HepG2 (cell line): ENCODE results near the gene MT1M. TPM values are rescaled to one million over a fixed set of nuclear protein-coding genes. Genes with fewer than 3 reads are reported as not detected.
A peak's percentile ranks its signal among the peaks of the same experiment; 100 is the strongest.

Experiments
- ATAC-seq: fragments of 200-7000 bp; cut with Tn5 transposase; 3 replicates; pipeline ENCODE4 v1.9.1; 2020; ENCODE audit warnings: mild to moderate bottlenecking, moderate library complexity
- BruUV-seq: library from RNA; stranded (reverse); fragments of 400-500 nt; replicated peaks from 2 replicates; lab custom pipeline; 2021; lab: Mats Ljungman, UMichigan
- CTCF ChIA-PET: fragments of 300-600 bp; formaldehyde crosslinking; extraction: SDS; loops from one replicate; lab custom pipeline; 2021; ENCODE audit warnings: low total read pairs, inconsistent platforms, low intra/inter-chr PET ratio; lab: Yijun Ruan, JAX
- POLR2A ChIA-PET: fragments of 350-600 bp; sonication (Branson Sonifier 250); formaldehyde crosslinking; loops from one replicate; lab custom pipeline; 2020; ENCODE audit warnings: antibody characterized with exemption, inconsistent platforms; lab: Yijun Ruan, JAX
- DNase-seq: peaks from one replicate; pipeline ENCODE4 v3.0.0-alpha.2; 2015; ENCODE audit warnings: low spot score
- FAIRE-seq: peaks from 3 replicates; lab custom pipeline; 2011; peaks lifted over from hg19 to GRCh38; lab: Jason Lieb, UNC
- H2AFZ ChIP-seq: one replicate; pipeline ENCODE4 v1.6.1; 2011; ENCODE audit warnings: low read length, inconsistent platforms
- H3K27ac ChIP-seq: fragments of 300-600 bp; 3 replicates; pipeline ENCODE4 v1.8.0; 2011; ENCODE audit warnings: mixed run types, mild to moderate bottlenecking, mixed read lengths, low read length, inconsistent platforms; ENCODE audit not compliant: insufficient read depth; ENCODE audit errors: extremely low read length
- H3K27me3 ChIP-seq, 2 experiments: fragments of 200-600 bp in 1 of 2; 2 replicates in 1 of 2; 3 replicates in 1 of 2; pipeline versions ENCODE4 v1.6.0 to v1.8.0; 2011; ENCODE audit warnings: low read length in 2 of 2, mild to moderate bottlenecking in 2 of 2, moderate library complexity in 2 of 2, inconsistent platforms in 1 of 2; ENCODE audit not compliant: insufficient read depth in 2 of 2, control insufficient read depth in 1 of 2
- H3K36me3 ChIP-seq, 2 experiments: fragments of 200-600 bp in 1 of 2; replicated peaks in 1 of 2; 2 replicates in 1 of 2; 3 replicates in 1 of 2; pipeline versions ENCODE4 v1.5.1 to v1.8.0; 2011; ENCODE audit warnings: low read length in 2 of 2, inconsistent platforms in 1 of 2; ENCODE audit not compliant: insufficient read depth in 2 of 2, control insufficient read depth in 1 of 2
- H3K4me1 ChIP-seq: 2 replicates; pipeline ENCODE4 v1.5.1; 2012; ENCODE audit warnings: low read length, inconsistent platforms; ENCODE audit not compliant: insufficient read depth
- H3K4me2 ChIP-seq: 2 replicates; pipeline ENCODE4 v1.6.0; 2011; ENCODE audit warnings: low read depth, low read length, inconsistent platforms
- H3K4me3 ChIP-seq, 3 experiments: fragments of 200-600 bp in 1 of 3; sonication (generic), shearing (Covaris generic) in 1 of 3; replicated peaks in 1 of 3; 2 replicates each; pipeline ENCODE4 v1.5.1; 2011 to 2016; ENCODE audit warnings: low read length in 3 of 3, inconsistent platforms in 2 of 3, low read depth in 2 of 3, mild to moderate bottlenecking in 2 of 3, control low read depth in 1 of 3, mixed read lengths in 1 of 3; ENCODE audit not compliant: insufficient read depth in 1 of 3
- H3K79me2 ChIP-seq: one replicate; pipeline ENCODE4 v1.6.1; 2011; ENCODE audit warnings: low read length, inconsistent platforms; ENCODE audit not compliant: insufficient read depth
- H3K9ac ChIP-seq: 2 replicates; pipeline ENCODE4 v1.6.0; 2011; ENCODE audit warnings: mild to moderate bottlenecking, low read depth, low read length, inconsistent platforms; ENCODE audit not compliant: insufficient read depth
- H3K9me3 ChIP-seq: 2 replicates; pipeline ENCODE4 v1.5.1; 2012; ENCODE audit warnings: mild to moderate bottlenecking, low read length
- H4K20me1 ChIP-seq: 2 replicates; pipeline ENCODE4 v1.6.0; 2011; ENCODE audit warnings: inconsistent platforms, mild to moderate bottlenecking, low read length, moderate library complexity; ENCODE audit not compliant: insufficient read depth
- CEBPB ChIP-seq: IDR thresholded peaks from 2 replicates; pipeline ENCODE4 v1.6.1; 2011; ENCODE audit warnings: low read depth, low read length, improper control_type of control experiment, borderline replicate concordance
- CHD2 ChIP-seq: IDR thresholded peaks from 2 replicates; pipeline ENCODE4 v1.6.1; 2011; ENCODE audit warnings: low read depth, low read length, improper control_type of control experiment
- ERF ChIP-seq: IDR thresholded peaks from 2 replicates; pipeline ENCODE4 v1.6.1; 2018; ENCODE audit warnings: missing biosample characterization, missing genetic modification reagents
- ESRRA ChIP-seq: sonication (generic); formaldehyde crosslinking; IDR thresholded peaks from 2 replicates; pipeline ENCODE4 v1.5.1; 2020; ENCODE audit warnings: mild to moderate bottlenecking, low read depth, missing genetic modification reagents
- KLF11 ChIP-seq: IDR thresholded peaks from 2 replicates; pipeline ENCODE4 v1.6.1; 2016; ENCODE audit warnings: missing compliant biosample characterization
- KMT2B ChIP-seq: IDR thresholded peaks from 2 replicates; pipeline ENCODE4 v1.6.1; 2016; ENCODE audit warnings: missing genetic modification reagents, missing compliant biosample characterization
- RCOR2 ChIP-seq: IDR thresholded peaks from 2 replicates; pipeline ENCODE4 v1.6.1; 2016; ENCODE audit warnings: missing biosample characterization, missing genetic modification reagents
- SOX5 ChIP-seq: IDR thresholded peaks from 2 replicates; pipeline ENCODE4 v1.6.1; 2016; ENCODE audit warnings: borderline replicate concordance
- TRIM24 ChIP-seq: sonication (generic); formaldehyde crosslinking; IDR thresholded peaks from 2 replicates; pipeline ENCODE4 v1.8.0; 2022; ENCODE audit warnings: mild to moderate bottlenecking, missing genetic modification reagents
- ZNF577 ChIP-seq: sonication (generic); formaldehyde crosslinking; IDR thresholded peaks from 2 replicates; pipeline ENCODE4 v1.4.0; 2020; ENCODE audit warnings: mild to moderate bottlenecking, low read depth, missing genetic modification reagents, borderline replicate concordance
- ZNF691 ChIP-seq: sonication (generic); formaldehyde crosslinking; IDR thresholded peaks from 2 replicates; pipeline ENCODE4 v1.4.0; 2020; ENCODE audit warnings: missing genetic modification reagents, low read depth, mild to moderate bottlenecking, borderline replicate concordance
- ZXDC ChIP-seq: sonication (generic); formaldehyde crosslinking; IDR thresholded peaks from 2 replicates; pipeline ENCODE4 v1.5.0; 2020; ENCODE audit warnings: mild to moderate bottlenecking, missing genetic modification reagents
- WGBS: methylation state at CpG from one replicate; pipeline ENCODE4 v1.1.6; 2017; ENCODE audit warnings: low lambda C conversion rate; 5-methylcytosine and 5-hydroxymethylcytosine counted together
- in situ Hi-C: cut with HindIII; loops from 2 replicates; pipeline ENCODE4 v1.10.0; 2017; ENCODE audit warnings: low pct_unique_long_range_greater_than_20kb; ENCODE audit not compliant: extremely low pct_ligation_motif_present
- intact Hi-C: fragments of 100-400 bp; cut with micrococcal nuclease; formaldehyde crosslinking; loops from one replicate; pipeline ENCODE4 v1.10.0; 2022; ENCODE audit not compliant: unreplicated experiment
- polyA plus RNA-seq, 8 experiments: library from polyadenylated mRNA; depleted of rRNA in 3 of 8; stranded (reverse) in 7 of 8; unstranded in 1 of 8; fragments of >200 nt; fragmentation: Illumina TruSeq in 4 of 8; extraction: Trizol in 4 of 8; gene quantifications; 2 replicates each; pipeline versions ENCODE4 v1.2.1 to v1.2.3, GENCODE V29; 2011 to 2016; ENCODE audit warnings: low read depth in 4 of 8, missing spikeins in 1 of 8, mixed read lengths in 1 of 8; ENCODE audit not compliant: insufficient read depth in 1 of 8
- total RNA-seq, 5 experiments: library from RNA; depleted of rRNA; stranded (reverse); fragments of >200 nt; fragmentation: Illumina TruSeq; extraction: Trizol; gene quantifications; 2 replicates each; pipeline ENCODE4 v1.2.3, GENCODE V29; 2016; ENCODE audit warnings: low read depth in 1 of 5

MT1M gene
- total and polyA plus RNA-seq, 2 of the 13 experiments (the other 11 are each of a cell fraction or from before 2014, with no cell fraction given) = 4.6 TPM; not detected in 1

GRCh38 chr16:56641166-56641565 is 8.7 kb downstream of the MT1M start:
- ChIA-PET POLR2A (no interaction called here), CTCF (no interaction called here)
- H3K9ac ChIP-seq = no peak overlapping the region
- H2AFZ ChIP-seq = no peak overlapping the region
- FAIRE-seq (no peak), DNase-seq (no peak), ATAC-seq (no peak)
- intact Hi-C loops = no loop called here
- no TSS peak for BruUV-seq
- 75% methylated on average over 2 of the region's 2 CpGs for WGBS
- H3K4me2 ChIP-seq = no peak overlapping the region
- TF ChIP-seq KLF11 (no peak), ZNF577 (no peak), ZXDC (CRISPR knock-in tag) (no peak), CEBPB (peak; percentile 74)
- no peaks in the 10 kb centered on the region for H3K9me3 ChIP-seq
- peaks cover 47% of the 10 kb centered on the region for H3K4me1 ChIP-seq
- H4K20me1 ChIP-seq = no peaks in the 10 kb centered on the region
- H3K27me3 ChIP-seq = peaks cover 13 to 64% of the 10 kb centered on the region in 2 experiments; a peak in 4 of 5 replicates
- H3K4me3 ChIP-seq = no peak overlapping the region
- in situ Hi-C loops = no loop called here
- no peak overlapping the region for H3K27ac ChIP-seq
- no peaks in the 10 kb centered on the region for H3K36me3 ChIP-seq
- no peaks in the 10 kb centered on the region for H3K79me2 ChIP-seq

- peaks cover 54% of the 10 kb centered on the region for H3K4me1 ChIP-seq
- FAIRE-seq (no peak), ATAC-seq (peak; percentile 85), DNase-seq (peak; percentile 39)
- no peak overlapping the region for H2AFZ ChIP-seq
- in situ Hi-C loops (no loop called here), intact Hi-C loops (no loop called here)
- no peaks in the 10 kb centered on the region for H3K36me3 ChIP-seq
- no TSS peak for BruUV-seq
- H3K4me2 ChIP-seq = peak overlapping the region; percentile 41
- no peak overlapping the region for H3K27ac ChIP-seq
- ChIA-PET POLR2A (interaction anchor here (1.3 to 1.8 kb wide), 2 partner anchors 18 to 36 kb away, joined by 3 to 5 read pairs; partner anchors contain the start of gene MT1E), CTCF (no interaction called here)
- H3K9ac ChIP-seq = no peak overlapping the region
- WGBS = 29% methylated on average over 28 of the region's 42 CpGs
- peak overlapping the region in 2 of 3 experiments; percentile 8 to 45; a peak in 3 of 6 replicates for H3K4me3 ChIP-seq
- H3K79me2 ChIP-seq = no peaks in the 10 kb centered on the region
- H3K9me3 ChIP-seq = no peaks in the 10 kb centered on the region
- no peaks in the 10 kb centered on the region for H4K20me1 ChIP-seq
- H3K27me3 ChIP-seq = peaks cover 10 to 48% of the 10 kb centered on the region in 2 experiments; a peak in 4 of 5 replicates
- no peak for TF ChIP-seq RCOR2 (CRISPR knock-in tag)
- TF ChIP-seq SOX5 (CRISPR knock-in tag) = no peak
- 0 out of 2 replicates have a peak, but pooled peaks have one; percentile 34 for TF ChIP-seq ESRRA (CRISPR knock-in tag)
- TF ChIP-seq TRIM24 = no peak
- TF ChIP-seq KMT2B (CRISPR knock-in tag) = no peak
- 0 out of 2 replicates have a peak, but pooled peaks have one; percentile 25 for TF ChIP-seq ZNF691 (CRISPR knock-in tag)
- no peak for TF ChIP-seq CHD2
- TF ChIP-seq ERF (CRISPR knock-in tag) = peak; percentile 18; the same call in 1 of the 2 replicates
Observed at GRCh38 chr16:56643080-56643778, 10.8 kb downstream of the MT1M start.
